Mesendoderm (in vitro differentiated cells): ENCODE data around the gene ACOT7.
"Not testable (repeated sequence)": the region's sequence is repeated elsewhere in the genome, so short reads cannot be mapped to it uniquely, and the experiment has no call there.

Experiments
- DNase-seq: peaks from one replicate; pipeline ENCODE4 v3.0.0; 2013
- H2AK5ac ChIP-seq: 2 replicates; pipeline ENCODE4 v1.6.1; 2013; ENCODE audit warnings: low read length, inconsistent platforms
- H2BK120ac ChIP-seq: 2 replicates; pipeline ENCODE4 v1.6.1; 2013; ENCODE audit warnings: low read depth, mild to moderate bottlenecking, low read length, moderate library complexity, mixed read lengths
- H2BK15ac ChIP-seq: replicated peaks from 2 replicates; pipeline ENCODE4 v1.6.1; 2013; ENCODE audit warnings: low read depth, mild to moderate bottlenecking, moderate library complexity
- H2BK5ac ChIP-seq: 2 replicates; pipeline ENCODE4 v1.6.1; 2013; ENCODE audit warnings: low read length, inconsistent platforms
- H3K18ac ChIP-seq: 2 replicates; pipeline ENCODE4 v1.6.1; 2013; ENCODE audit warnings: mild to moderate bottlenecking, low read length, mixed read lengths
- H3K23ac ChIP-seq: one replicate; pipeline ENCODE4 v1.6.1; 2013; ENCODE audit warnings: low read length
- H3K27ac ChIP-seq: 2 replicates; pipeline ENCODE4 v1.5.1; 2013; ENCODE audit warnings: low read depth, mild to moderate bottlenecking, inconsistent platforms, low read length, moderate library complexity
- H3K27me3 ChIP-seq: 2 replicates; pipeline ENCODE4 v1.6.1; 2013; ENCODE audit warnings: low read length, control low read depth, mild to moderate bottlenecking, inconsistent platforms; ENCODE audit not compliant: insufficient read depth, poor library complexity
- H3K36me3 ChIP-seq: 2 replicates; pipeline ENCODE4 v1.6.1; 2013; ENCODE audit warnings: low read length, inconsistent platforms; ENCODE audit not compliant: control insufficient read depth, insufficient read depth
- H3K4ac ChIP-seq: one replicate; pipeline ENCODE4 v1.6.1; 2013; ENCODE audit warnings: low read depth, mild to moderate bottlenecking, low read length, moderate library complexity
- H3K4me1 ChIP-seq: 2 replicates; pipeline ENCODE4 v1.6.1; 2013; ENCODE audit warnings: low read depth, low read length, inconsistent platforms; ENCODE audit not compliant: control insufficient read depth
- H3K4me2 ChIP-seq: 2 replicates; pipeline ENCODE4 v1.6.1; 2013; ENCODE audit warnings: low read length
- H3K4me3 ChIP-seq: 2 replicates; pipeline ENCODE4 v1.5.1; 2013; ENCODE audit warnings: mild to moderate bottlenecking, low read length
- H3K56ac ChIP-seq: one replicate; pipeline ENCODE4 v1.6.1; 2013; ENCODE audit warnings: low read length
- H3K79me1 ChIP-seq: 2 replicates; pipeline ENCODE4 v1.6.1; 2013; ENCODE audit warnings: low read length, inconsistent platforms
- H3K79me2 ChIP-seq: 2 replicates; pipeline ENCODE4 v1.6.1; 2013; ENCODE audit warnings: mild to moderate bottlenecking, low read length; ENCODE audit not compliant: control insufficient read depth, insufficient read depth
- H3K9ac ChIP-seq: 2 replicates; pipeline ENCODE4 v1.6.1; 2013; ENCODE audit warnings: low read length, inconsistent platforms
- H4K5ac ChIP-seq: one replicate; pipeline ENCODE4 v1.6.1; 2013; ENCODE audit warnings: low read length
- H4K8ac ChIP-seq: one replicate; pipeline ENCODE4 v1.6.1; 2013; ENCODE audit warnings: low read depth, mild to moderate bottlenecking, control low read depth, low read length, moderate library complexity
- WGBS: extraction: QIAGEN DNeasy Blood & Tissue Kit; methylation state at CpG from one replicate; pipeline ENCODE4 v1.1.7; 2013; ENCODE audit warnings: low lambda C conversion rate, missing lambda C conversion rate; ENCODE audit not compliant: insufficient coverage; ENCODE audit errors: extremely low coverage; 5-methylcytosine and 5-hydroxymethylcytosine counted together

Gene ACOT7

DNA sequence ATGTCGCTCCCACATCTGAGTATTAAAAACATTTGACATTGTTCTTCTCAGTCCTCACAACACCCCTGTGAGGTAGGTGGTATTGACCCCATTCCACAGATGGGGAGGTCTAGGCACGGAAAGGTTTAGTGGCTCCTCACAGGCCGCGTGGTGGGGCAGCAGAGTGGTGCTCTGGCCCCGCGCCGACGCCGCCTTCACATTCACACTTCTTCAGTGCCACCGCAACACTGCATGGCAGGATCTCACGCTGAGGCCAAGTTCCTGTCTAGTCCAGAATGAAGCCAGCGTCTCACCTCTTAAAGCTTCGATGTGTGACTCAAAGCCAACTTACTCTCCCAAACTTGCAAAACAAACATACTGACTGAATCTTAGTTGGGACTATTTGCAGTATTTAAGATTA is 169.9 kb downstream of the ACOT7 start:
- peaks cover 14% of the 10 kb centered on the region for H3K36me3 ChIP-seq
- no peak overlapping the region for H3K18ac ChIP-seq
- no peak overlapping the region for H3K4me2 ChIP-seq
- H3K79me2 ChIP-seq: no peaks in the 10 kb centered on the region
- no CpG with 5 or more reads among the region's 13 CpGs for WGBS
- H4K5ac ChIP-seq: no peak overlapping the region
- H4K8ac ChIP-seq: no peak overlapping the region
- no peak overlapping the region for H2BK5ac ChIP-seq
- no peak overlapping the region for H2BK15ac ChIP-seq
- no peak overlapping the region for H2AK5ac ChIP-seq
- H3K23ac ChIP-seq: no peak overlapping the region
- no peak for DNase-seq
- no peak overlapping the region for H3K4me3 ChIP-seq
- H3K27me3 ChIP-seq: no peaks in the 10 kb centered on the region
- no peak overlapping the region for H3K27ac ChIP-seq
- H3K79me1 ChIP-seq: no peaks in the 10 kb centered on the region
- no peak overlapping the region for H3K9ac ChIP-seq
- no peak overlapping the region for H2BK120ac ChIP-seq
- H3K56ac ChIP-seq: no peak overlapping the region
- H3K4me1 ChIP-seq: no peaks in the 10 kb centered on the region
- H3K4ac ChIP-seq: no peak overlapping the region

DNA sequence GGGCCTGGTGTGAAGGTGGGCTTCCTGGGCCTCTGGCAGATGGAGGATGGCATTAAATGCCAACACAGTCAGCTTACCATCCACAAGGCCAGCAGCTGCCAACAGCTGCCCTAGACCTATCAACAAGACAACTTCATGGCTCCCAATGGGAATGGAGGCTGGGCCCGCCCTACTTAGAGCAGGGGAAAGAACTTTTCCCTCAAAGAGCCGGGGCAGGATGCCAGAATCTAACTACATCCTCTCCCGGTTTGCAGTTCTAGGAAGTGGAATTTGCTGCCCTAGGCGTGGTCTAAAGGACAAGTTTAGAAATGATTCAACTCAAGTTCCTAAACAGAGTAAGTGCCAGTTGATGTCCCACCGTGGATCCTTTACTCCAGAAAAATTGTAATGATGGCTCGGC is 170.9 kb downstream of the ACOT7 start:
- Histone ChIP-seq H3K23ac (no peak overlapping the region), H2AK5ac (no peak overlapping the region), H3K27me3 (no peaks in the 10 kb centered on the region), H3K4me3 (no peak overlapping the region), H2BK15ac (no peak overlapping the region), H4K5ac (no peak overlapping the region), H3K9ac (no peak overlapping the region), H3K4me1 (no peaks in the 10 kb centered on the region), H2BK5ac (no peak overlapping the region), H3K18ac (no peak overlapping the region), H2BK120ac (no peak overlapping the region), H3K27ac (no peak overlapping the region), H3K79me2 (no peaks in the 10 kb centered on the region), H3K36me3 (peaks cover 14% of the 10 kb centered on the region), H4K8ac (no peak overlapping the region), H3K56ac (no peak overlapping the region), H3K4ac (no peak overlapping the region), H3K79me1 (no peaks in the 10 kb centered on the region), H3K4me2 (no peak overlapping the region)
- DNase-seq: no peak
- WGBS: no CpG with 5 or more reads among the region's 6 CpGs

DNA sequence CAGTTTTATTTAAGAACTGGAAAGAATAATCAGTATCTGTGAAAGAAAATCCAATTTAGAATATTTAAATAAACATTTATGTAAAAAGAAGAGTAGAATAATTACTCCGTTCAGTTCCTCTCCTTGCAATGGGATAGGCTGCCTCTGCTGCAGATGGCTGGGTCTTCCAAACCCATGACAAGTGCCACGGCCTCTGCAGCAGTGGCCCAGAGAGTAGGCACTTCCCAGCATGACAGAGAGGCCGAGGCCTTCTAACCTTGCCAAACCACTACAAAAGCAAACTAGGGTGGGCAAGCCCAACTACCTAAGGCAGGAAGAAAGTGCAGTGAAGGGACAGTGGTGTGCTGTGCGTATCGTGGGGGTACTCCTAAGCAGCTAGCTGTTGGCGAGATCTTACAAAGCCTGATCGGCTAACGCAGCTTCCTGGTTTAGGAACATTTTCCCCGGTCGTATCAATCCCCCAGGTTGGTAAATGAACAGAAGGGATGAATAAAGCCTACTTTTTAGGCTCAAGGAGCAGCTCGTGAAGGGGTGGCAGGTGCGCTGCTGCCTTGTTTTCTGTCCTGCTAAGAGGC is 172.3 kb downstream of the ACOT7 start:
- WGBS: no CpG with 5 or more reads among the region's 12 CpGs

DNA sequence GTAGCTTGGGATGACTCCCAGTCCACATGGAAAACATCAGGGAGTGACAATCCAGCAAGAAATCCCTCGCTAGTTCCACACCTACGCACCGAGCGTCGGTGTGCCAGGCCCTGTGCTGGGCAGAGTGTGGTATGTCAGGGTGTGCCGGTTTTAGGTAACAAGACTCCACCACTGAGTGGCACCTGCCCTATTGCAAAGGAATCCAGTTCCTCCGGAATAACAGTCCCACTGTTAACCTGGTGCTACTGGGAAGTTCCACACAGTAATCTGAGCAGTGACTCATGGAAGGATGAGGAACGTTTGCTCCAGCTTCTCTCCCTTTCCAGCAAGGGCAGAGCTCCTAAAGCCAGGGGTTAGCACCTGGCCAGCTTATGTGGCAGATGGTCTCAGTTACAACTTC is 173.3 kb downstream of the ACOT7 start:
- Histone ChIP-seq H3K4me3 (no peak overlapping the region), H3K4ac (no peak overlapping the region), H3K18ac (no peak overlapping the region), H4K5ac (no peak overlapping the region), H3K4me1 (no peaks in the 10 kb centered on the region), H3K27ac (no peak overlapping the region), H3K27me3 (no peaks in the 10 kb centered on the region), H3K79me2 (no peaks in the 10 kb centered on the region), H3K23ac (no peak overlapping the region), H2BK120ac (no peak overlapping the region), H2BK15ac (no peak overlapping the region), H3K9ac (no peak overlapping the region), H3K4me2 (no peak overlapping the region), H3K36me3 (peaks cover 12% of the 10 kb centered on the region), H4K8ac (no peak overlapping the region), H2BK5ac (no peak overlapping the region), H3K79me1 (no peaks in the 10 kb centered on the region), H2AK5ac (no peak overlapping the region), H3K56ac (no peak overlapping the region)
- no CpG with 5 or more reads among the region's 8 CpGs for WGBS
- DNase-seq: no peak

More for the DNA sequence above, 172.3 kb downstream of the ACOT7 start:
- H3K4me3 ChIP-seq: no peak overlapping the region
- H3K9ac ChIP-seq: no peak overlapping the region
- H3K27ac ChIP-seq: no peak overlapping the region
- no peak overlapping the region for H4K8ac ChIP-seq
- H3K4me2 ChIP-seq: no peak overlapping the region
- no peak for DNase-seq
- no peaks in the 10 kb centered on the region for H3K4me1 ChIP-seq
- no peak overlapping the region for H2BK5ac ChIP-seq
- no peak overlapping the region for H3K4ac ChIP-seq
- H2BK15ac ChIP-seq: no peak overlapping the region
- H3K23ac ChIP-seq: no peak overlapping the region
- H4K5ac ChIP-seq: no peak overlapping the region
- no peak overlapping the region for H3K18ac ChIP-seq
- H3K79me2 ChIP-seq: no peaks in the 10 kb centered on the region
- H3K56ac ChIP-seq: no peak overlapping the region
- H2BK120ac ChIP-seq: no peak overlapping the region
- H3K27me3 ChIP-seq: no peaks in the 10 kb centered on the region
- H3K79me1 ChIP-seq: no peaks in the 10 kb centered on the region
- H2AK5ac ChIP-seq: no peak overlapping the region
- peaks cover 12% of the 10 kb centered on the region for H3K36me3 ChIP-seq

DNA sequence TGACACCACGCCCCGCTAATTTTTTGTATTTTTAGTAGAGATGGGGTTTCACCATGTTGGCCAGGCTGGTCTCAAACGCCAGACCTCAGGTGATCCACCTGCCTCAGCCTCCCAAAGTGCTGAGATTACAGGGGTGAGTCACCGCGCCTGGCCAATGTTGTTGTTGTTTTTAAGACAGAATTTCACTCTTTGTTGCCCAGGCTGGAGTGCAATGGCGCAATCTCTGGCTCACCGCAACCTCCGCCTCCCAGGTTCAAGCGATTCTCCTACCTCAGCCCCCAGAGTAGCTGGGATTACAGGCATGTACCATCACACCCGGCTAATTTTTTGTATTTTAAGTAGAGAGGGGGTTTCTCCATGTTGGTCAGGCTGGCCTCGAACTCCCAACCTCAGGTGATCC is 173.9 kb downstream of the ACOT7 start:
- H3K36me3 ChIP-seq, H3K18ac ChIP-seq, H4K5ac ChIP-seq, H2BK15ac ChIP-seq, H3K56ac ChIP-seq, H2BK120ac ChIP-seq, H3K4ac ChIP-seq, H3K4me2 ChIP-seq, H3K4me3 ChIP-seq, H3K27me3 ChIP-seq, DNase-seq, H3K79me1 ChIP-seq, H3K23ac ChIP-seq, H3K27ac ChIP-seq, H3K79me2 ChIP-seq, H4K8ac ChIP-seq, H2AK5ac ChIP-seq, H2BK5ac ChIP-seq, H3K4me1 ChIP-seq, H3K9ac ChIP-seq: not testable (repeated sequence)
- no CpG with 5 or more reads among the region's 11 CpGs for WGBS
